K562 (cell line): ENCODE measurements around the gene KRTAP26-1.

Source experiments
- CREB3L1 ChIP-seq: fragments of 450-650 bp; IDR thresholded peaks from 2 replicates; pipeline ENCODE4 v1.6.1; 2014; ENCODE audit warnings: low read depth, mild to moderate bottlenecking, moderate library complexity, borderline replicate concordance
- HMGXB4 ChIP-seq: sonication (generic); formaldehyde crosslinking; IDR thresholded peaks from 2 replicates; pipeline ENCODE4 v1.8.1; 2023; ENCODE audit warnings: mild to moderate bottlenecking, missing genetic modification reagents
- ZBTB33 ChIP-seq: sonication (generic); formaldehyde crosslinking; IDR thresholded peaks from 2 replicates; pipeline ENCODE4 v1.8.1; 2023; ENCODE audit warnings: mild to moderate bottlenecking, missing genetic modification reagents

GRCh38 chr21:30337772-30338171 lies 17.7 kb upstream of the KRTAP26-1 start:
- TF ChIP-seq HMGXB4 (CRISPR knock-in tag) (no peak), CREB3L1 (no peak), ZBTB33 (no peak)
